Activated CD4-positive, alpha-beta T cell treated with anti-CD3 and anti-CD28 coated beads, Interleukin-2, amount 50 U/mL, for 24 hours (primary cell): ENCODE measurements around the gene STIP1.

Source experiments
- DNase-seq, 2 donors: peaks; one replicate each; pipeline ENCODE4 v3.0.0-alpha.2; 2020; ENCODE audit warnings: low read depth in 1 of 2, low spot score in 1 of 2

The STIP1 gene

DNA sequence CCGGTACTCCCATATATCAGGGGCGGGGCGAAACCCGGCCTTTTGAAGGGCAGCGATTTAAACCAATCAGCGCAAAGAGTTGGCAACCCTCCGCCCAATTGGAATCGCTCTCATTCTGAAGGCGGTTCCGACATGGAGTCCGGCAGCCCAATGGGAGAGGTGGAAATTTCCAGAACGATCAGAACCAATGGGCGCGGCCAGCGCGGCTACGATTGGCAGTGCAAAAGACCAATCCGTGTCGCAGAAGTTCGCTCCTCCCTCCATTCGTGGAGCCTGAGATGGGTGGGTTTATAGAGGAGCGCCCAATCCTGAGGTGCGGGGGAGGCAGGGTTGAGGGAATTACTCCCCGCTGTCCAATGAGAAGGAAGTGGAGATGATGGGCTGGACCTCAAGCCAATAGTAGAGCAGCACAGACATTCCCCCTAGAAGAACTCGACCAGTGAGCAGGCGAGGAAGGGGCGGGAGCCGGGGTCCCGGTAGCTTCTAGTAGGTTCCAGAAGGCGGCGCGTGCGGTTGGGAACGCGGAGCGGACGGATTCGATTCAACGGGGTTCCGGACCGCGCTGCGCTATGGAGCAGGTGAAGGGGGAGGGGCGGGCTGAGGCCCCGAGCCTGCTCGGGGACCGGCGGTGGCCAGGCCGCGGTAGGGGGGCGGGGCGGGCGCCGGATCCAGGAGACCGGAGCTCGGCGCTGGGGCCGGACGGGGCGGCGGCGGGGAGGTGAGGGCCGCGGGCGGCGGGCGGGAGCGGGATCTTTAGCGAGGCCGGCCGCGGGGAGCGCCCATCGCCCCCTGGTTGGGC is at the start of gene STIP1:
STIP1 (plus strand) TSS at position 479 of the 799 bp plus-strand sequence; CDS start at position 570, 91 bp downstream.
- DNase-seq = peak; percentile 94 to 99

DNA sequence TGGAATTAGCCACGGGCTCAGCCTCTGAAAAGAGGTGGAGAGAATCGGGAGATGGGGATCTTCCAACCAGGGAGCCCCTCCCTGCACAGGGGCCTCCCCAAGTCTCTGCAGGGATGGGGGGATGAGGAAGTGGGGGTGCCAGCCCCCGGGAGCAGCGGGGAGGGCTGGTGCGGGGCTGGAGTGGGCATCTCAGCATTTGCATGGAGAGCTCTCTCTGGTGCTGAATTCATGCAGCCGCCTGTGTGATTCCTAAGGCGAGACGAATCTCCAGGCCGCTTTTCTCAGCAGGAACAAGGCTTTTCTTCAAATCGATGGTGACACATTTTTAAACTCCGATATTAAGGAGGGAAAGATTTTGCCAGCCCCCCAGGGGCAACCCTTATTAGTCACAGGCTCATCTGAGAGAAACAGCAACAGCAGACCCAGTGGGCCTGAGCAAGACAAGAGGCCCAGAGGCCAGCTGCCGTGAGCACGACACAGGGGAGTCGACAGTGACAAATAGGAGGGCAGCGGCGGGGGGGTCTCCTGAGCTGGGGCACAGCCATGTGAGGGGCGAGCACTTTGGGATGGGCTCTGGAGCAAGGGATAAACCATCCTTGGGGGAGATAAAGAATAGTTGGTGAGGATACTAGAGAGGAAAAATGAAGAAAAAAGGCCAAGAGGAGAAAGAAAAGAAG is 49.1 kb upstream of the STIP1 start:
- DNase-seq = no peak

DNA sequence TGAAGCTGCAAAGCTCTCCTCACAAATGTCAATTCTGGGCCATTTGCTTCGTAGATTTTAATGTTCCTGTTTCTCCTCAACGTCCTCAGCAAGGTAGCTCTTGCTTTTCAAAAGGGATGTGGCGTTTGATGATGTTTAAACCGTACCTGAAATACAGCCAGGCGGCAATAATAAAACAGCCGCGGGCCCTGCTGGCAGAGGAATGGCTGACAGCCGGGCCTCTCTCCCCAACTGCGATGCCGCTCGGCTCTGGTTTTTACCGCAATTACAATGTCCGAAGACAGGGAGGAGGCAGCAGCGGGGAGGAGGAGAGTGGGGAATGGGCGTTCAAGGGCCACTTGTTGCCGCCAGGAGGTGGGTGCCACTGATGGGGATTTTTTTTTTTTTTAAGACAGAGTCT is 47.6 kb upstream of the STIP1 start:
- no peak for DNase-seq

DNA sequence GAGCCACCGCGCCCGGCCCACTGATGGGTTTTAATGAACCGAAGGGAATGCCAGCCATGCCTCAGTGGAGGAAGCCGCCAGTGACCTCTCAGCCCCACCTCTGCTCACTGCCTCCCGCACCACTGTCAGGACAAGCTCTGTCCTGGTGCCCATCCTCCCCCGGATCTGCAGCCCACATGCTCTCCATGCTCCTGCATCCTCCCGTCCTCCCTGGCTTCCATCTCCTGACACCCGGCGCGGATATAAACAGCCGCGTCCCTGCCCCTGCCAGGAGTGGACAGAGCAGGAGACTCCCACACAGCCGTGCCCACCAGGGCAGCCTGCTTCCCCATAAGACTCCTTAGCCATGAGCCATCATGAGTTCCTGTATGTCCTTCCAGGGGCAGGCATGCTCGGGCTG is 46.9 kb upstream of the STIP1 start:
- no peak for DNase-seq

DNA sequence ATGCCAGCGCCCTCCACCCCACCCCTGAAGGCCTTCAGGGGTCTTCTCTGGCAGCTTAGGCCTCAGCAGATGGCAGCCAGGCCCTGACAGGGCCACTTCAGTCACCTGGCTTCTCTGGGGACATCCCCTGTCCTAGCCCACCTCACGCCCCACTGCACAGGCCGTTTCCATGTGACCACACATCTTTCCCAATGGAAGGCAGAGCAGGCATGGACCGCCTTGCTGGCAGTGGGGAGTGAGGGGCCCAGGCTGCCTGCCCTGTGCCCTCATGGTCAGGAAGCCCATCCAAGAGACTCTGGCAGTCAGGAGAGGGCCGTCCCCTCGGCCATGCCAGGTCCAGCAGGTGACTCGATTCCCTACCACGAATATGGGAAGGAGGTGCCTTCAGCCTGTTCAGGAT is 45.9 kb upstream of the STIP1 start:
- DNase-seq = no peak

DNA sequence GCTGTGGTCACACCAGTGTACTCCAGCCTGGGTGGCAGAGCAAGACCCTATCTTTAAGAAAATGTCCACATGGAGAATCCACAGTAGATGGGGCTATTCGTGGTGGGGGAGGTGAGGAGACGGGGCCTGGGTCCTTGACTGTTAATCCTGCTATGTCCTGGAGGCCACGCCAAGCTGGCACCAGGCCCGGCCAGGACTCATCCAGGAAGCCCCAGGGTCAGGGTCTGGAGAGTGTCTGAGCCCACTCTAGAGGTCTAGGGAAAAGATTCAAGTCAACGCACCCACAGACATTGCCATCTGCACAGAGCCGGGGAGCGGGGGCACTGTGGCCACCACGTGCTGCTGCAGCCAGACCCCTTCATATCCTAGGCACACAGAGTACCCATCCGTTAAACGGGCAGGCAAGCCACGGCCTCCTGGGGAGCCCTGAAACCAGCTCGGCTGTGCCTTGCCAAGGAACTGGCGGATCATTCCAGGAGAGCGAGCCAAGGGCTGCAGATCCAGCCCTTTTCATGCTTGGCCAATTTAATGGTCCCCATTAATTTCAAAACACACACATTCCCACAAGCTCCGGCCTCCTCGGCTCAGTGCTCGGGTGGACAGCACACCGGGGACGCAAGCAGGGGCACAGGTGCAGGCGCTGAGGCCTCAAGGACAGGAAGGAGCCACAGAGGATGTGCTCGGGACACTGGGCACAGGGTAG is 44.7 kb upstream of the STIP1 start:
- DNase-seq = no peak

DNA sequence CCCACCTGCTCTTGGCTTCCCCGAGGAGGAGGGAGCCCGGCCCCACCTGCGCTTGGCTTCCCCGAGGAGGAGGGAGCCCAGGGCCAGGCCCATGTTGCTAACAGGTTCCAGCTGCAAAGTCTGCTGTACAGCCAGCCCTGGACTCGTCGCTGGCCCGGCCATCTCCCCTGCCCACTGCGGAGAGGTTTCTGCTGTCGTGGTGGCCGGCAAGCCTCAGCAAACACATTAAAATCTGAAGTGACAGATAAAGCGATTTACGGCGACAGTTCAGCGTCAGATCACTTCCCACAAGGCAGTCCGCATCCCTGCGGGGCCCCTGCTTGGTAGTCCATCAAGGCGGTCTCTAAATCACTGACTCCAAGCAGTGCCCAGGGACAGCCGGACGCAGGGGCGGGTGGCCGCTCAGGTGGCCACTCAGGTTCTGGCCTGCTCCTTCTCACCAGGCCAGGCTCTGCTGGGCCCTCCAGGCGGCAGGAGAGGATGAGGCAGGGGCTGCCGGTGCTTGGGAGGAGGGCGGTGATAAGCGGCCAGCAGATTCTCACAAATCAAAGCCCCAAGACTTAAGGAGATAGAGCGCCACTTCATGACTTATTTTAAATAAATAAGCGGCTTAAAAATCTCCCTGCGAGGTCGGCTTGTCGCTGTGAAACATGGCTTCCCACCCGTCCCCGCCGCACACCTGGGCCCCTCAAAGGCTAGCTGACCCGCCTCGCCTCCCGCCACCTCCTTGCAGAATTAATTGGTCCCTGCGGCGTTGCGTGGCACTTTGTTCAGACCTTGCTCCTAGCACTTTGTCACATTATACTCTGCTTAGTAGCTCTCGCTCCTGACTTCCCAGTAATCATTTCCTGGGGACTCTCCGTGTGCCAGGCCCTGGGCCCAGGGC is 41.1 kb upstream of the STIP1 start:
- no peak for DNase-seq

DNA sequence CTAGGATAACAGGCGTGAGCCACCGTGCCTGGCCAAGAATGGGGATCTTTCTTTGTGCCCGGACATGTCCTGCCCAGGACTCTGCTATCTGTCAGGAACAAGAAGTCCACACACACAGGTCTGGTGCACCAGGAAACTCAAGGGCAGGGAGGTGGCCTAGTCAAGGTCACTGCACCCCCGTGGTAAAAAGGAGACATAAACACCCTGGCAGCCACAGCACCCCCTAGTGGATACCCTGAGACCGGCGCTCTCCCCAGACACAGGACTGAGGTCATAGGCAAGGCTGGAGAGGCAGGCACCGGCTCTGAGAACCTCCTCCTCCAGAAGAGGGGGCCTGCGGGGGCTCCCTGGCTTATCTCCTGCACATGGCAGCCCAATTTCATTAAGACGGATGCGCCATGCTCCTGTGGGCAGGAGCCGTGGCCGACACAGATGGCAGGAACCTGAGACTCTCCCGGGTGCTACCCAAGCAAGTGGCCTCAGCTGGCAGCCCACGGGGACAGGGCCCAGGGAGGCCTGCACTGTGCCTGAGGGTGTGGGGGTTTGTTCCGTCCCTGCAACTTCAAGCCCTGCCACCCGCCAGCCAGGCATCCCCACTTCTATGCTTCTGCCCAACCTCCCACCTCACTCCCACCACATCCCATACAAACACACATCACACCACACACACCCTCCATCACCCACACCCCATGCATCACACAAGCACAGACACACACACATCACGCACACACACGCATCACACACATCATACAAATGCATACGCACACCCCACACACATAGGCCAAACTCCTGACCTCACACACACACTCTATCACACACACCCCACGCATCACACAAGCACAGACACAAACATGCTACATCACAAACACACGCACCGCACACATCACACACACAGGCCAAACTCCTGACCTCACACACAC is 39.7 kb upstream of the STIP1 start:
- DNase-seq = peak; percentile 18 to 32

DNA sequence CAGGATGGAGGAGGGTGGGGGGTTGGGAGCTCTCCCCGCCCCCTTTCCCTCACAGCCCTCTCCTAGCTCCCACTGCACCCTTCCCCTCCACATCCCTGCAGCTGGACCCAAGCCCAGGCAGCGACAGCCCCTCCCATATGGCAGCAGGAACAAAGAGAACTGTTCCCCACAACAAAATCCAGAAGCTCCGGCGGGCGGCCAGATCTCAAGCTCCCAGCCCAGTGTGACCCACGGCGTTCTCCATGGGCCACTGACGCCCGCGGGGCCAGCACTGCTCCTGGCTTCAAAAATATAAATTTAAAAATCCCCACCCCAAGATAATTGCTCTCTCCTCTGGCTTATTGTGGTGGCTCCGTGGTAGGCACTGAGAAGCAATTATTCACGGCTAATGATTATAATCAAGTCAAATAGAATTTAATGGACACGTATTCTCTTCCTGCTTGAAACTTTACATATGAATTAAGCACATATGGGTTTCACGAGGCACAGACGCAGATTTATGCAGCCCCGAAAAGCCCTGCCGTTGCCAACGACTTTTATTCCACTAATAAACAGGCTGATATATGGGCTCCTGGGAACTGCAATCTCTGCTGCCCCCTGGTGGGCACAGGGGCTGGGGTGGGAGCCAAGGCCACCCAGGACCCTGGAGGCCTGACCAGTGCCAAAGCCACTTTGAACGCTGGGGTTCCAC is 37.6 kb upstream of the STIP1 start:
- DNase-seq = peak; percentile 54 to 55

DNA sequence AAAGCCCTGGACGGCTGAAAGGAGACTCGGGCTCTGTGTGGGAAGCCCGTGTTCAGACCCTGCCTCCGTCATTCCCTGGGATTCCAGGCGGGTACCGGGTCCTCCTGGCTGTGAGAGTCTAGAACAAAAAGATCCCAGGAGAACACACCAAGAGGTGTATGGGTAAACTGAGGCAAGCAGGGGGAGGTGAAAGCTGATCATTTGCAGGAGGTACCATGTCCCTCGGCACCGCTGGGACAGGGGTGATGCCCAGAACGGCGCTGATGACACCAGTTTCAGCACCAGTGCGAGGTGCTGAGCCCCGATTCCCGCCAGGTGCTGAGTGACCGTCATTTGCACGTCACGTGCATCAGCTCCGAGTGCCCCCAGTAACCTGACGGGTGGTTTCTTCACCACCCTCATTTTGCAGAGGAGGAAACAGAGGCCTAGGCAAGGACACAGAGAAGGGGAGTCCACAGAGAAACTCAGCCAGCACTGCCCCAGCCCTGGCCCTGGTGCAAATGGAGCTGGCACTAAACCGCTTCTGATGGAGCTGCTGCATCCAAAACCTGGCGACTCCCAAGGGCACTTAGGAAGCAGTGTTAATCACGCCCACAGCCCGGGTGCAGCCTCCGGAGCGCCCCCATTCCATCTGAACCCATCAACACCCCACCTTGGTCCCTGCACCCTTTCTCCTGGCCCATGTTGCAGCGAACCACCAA is 36.9 kb upstream of the STIP1 start:
- no peak for DNase-seq

DNA sequence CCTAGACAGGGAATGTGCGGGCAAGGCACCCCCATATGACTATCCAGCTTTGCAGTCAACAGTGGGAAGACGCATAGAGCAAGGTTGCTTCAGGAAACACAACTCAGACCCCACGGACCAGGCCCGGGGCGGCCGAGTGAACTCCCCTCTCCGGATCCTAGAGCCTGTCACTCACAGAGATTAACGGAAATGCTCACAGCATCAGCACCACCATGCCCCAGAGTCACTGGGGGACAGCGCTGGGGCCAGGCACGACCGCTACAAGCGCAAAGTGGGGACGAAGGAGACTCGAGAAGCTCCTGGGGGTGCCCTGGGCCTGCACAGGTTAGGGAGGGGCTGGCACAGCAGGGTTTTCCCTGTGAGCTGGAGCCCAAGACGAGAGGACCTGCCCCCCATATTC is 35.9 kb upstream of the STIP1 start:
- no peak for DNase-seq

DNA sequence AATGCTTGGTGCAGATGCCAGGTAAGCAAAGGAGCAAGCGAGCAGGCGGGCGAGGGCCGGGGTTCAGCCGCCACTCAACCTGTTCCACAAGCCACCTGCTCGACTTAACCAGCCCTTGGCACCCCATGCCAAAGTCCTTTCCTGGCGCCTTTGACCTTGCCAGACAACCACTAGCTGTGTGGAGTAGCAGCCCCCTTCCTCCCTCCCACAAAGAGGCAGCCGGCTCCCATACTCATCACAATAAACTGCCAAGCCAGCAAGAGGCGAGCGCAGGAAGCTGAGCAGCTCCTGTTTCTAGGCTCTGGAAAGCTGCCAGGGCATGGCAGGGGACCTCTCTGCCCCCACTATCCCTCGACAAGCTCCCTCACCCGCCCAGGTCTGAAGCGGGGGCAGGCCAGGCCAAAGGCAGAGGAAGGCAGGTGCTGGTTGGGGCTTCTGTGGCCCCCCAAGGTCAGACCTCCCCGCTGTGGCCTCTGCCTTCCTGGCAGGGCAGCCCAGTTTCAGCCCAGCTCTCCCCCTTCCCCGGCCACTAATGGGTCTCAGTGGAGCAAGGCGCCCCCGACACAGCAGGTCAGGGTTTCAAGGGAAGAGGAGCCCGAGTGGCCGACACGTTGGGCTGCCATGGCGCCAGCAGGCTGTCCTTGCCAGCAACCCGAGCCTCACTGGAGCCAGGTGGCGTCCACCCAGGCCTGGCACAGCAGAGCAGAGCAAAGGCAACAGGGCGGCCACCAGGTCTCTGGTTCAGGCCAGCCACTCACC is 35.3 kb upstream of the STIP1 start:
- no peak for DNase-seq

DNA sequence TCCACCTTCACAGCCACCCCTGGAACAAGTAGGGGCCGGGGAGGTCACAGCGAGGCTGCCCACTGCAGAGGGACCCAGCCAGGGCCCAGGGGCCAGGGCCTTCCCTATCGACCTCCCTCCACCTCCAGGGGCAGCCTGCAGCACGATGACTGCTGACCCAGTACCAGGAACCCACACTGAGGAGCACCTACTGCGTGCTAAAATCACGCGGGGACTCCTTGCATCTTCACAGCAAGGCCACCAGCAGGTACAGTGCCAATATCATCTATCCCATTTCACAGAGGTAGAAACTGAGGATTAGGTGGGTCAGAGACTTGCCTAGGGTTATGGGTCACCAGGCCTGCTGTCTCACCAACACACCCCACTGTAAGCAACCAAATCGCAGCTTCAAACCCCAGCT is 34.6 kb upstream of the STIP1 start:
- DNase-seq = no peak

DNA sequence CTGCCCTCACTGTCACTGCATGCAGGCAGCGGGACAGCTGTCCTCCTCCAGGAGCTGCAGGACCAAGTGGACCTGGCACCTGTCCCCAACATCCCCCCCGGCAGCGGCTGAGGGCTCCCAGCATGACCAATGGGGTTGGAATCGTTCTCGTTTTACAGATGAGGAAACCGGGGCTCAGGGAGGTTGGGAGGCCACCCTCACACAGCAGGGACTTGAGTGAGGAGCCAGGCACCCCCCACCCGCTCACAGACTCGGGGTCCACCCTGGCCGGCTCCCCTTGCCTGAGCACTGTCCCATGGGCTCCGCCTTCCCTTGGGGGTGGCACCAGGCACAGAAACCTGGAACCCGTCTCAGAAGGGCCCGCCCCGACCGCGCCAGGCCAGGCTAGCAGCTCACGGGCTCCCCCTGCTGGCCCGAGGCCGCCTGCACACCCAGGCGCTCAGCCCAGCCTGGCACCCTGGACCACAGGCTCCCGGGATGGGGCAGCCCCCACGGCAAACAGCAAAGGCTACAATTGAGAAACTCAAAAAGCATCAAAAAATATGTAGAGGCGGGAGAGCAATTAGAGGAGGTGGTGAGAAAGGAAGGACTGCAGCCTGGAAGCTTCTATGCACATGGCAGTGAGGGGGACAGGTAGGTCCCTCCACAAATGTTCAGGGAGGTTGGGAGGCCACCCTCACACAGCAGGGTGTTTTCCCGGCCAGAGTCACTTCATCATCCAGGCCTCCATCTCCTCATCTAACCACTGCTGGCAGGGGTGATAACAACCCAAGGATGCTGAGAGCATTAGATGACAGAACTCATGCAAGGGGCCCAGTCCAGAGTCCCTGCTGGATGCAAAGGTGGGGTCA is 32.9 kb upstream of the STIP1 start:
- peak; percentile 59 for DNase-seq

DNA sequence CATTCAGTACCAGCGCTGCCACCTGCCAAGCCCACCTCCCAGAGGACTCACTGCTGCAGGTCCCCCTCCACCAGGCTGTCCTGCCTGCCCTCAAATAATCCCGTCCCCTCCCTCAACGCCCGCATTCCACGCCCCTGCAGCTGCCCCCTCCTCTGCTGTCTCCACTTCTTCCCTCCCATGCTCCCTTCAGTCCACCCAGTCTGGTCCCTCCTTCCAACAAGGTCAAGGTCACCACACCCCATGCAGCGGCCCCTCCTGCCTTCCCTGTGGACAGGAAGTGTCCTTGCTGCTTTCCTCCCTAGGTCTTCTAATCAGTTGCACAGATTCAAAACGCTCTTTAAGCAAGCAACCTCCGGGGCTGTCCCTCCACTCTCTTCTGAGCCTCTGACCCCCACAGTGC is 32.2 kb upstream of the STIP1 start:
- no peak for DNase-seq

DNA sequence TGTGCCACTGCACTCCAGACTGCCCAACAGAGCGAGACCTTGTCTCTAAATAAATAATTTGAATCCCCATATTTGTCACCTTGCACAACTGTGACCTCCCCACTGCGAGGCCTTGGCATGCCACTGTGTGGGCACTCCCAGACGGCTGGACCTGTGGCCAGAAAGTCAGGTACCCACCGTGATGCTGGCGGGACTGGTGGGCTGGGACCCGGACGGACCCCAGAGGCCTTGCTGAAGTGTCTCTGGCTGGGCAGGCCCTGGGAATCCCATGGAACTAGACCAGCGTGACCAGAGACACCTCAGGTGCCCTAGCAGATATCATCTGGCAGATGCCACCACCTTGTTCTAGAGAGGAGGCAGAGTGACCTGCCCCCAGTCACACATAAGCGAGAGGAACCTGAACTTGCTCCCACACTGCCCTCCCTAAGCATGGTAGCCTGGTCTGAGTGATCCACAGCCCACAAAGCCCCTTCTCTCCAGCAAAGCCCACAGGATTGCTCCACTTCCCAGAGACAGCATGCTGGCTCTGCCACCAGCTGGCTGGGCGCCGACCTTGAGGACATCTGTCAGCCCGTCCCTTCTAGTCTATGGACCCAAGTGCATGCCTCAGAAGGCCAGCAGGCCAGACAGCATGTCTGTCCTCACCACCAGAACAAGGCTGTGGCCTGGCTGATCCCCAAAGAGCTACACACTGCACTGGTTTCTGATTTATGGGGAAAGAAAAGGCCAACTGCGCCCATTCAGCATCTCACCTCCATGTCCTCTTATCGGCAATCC is 29.5 kb upstream of the STIP1 start:
- no peak for DNase-seq
